ENCODE data around the gene TNF.

DNA sequence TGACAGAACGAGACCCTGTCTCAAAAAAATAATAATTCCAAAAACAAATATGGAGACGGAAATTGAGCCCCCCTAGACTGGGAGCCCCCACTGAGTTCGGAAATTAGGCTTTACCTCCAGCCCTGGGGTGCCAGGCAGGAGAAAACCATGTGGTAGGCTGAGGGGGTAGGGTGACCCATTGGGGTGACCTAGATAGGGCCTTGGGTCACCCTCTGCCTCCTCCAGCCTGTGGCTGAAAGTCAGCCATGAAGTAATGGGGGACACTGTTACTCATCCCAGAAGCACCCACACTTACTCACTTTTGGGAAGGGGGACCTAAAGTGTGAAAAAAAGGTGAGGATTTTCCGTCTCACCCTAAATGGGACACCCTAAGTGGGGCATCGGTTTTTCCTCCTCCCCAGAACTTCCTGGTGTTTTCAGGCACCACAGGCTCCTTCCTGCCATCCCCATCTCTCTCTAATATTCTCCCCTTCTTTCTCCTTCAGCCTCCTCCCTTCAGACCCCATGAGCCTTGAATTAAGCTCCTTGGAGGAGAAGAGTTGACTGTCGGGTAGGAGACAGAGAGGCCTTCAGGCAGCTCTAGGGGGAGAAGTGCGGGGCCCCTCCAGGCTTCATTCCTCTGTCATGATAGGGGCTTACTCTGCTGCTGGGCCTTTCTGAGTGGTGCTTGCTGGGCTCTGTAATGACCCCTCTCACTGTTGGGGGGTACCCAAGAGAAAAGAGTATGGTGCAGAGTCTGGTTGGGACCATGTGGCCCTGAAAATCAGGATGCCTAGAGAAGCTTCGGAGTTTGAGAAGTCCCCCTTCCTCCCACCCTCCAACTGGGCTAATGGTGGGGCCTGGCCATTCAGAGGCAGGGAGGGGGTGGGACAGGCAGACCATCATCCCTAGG lies 4.4 kb downstream of the TNF start:
- TF ChIP-seq, protein P1, sequence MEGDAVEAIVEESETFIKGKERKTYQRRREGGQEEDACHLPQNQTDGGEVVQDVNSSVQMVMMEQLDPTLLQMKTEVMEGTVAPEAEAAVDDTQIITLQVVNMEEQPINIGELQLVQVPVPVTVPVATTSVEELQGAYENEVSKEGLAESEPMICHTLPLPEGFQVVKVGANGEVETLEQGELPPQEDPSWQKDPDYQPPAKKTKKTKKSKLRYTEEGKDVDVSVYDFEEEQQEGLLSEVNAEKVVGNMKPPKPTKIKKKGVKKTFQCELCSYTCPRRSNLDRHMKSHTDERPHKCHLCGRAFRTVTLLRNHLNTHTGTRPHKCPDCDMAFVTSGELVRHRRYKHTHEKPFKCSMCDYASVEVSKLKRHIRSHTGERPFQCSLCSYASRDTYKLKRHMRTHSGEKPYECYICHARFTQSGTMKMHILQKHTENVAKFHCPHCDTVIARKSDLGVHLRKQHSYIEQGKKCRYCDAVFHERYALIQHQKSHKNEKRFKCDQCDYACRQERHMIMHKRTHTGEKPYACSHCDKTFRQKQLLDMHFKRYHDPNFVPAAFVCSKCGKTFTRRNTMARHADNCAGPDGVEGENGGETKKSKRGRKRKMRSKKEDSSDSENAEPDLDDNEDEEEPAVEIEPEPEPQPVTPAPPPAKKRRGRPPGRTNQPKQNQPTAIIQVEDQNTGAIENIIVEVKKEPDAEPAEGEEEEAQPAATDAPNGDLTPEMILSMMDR (conservative IDR thresholded peaks at IDR 0.05; ENCODE audit: low read depth, low read length), result no peak
- TF ChIP-seq EZH2 (IDR thresholded peaks at IDR 0.05; ENCODE audit: borderline replicate concordance, low read depth, low read length, poor library complexity, severe bottlenecking), result no peak

Data from A673 (cell line).